SK-N-SH treated with all-trans-retinoic acid at 6 μM for 48 hours (cell line): ENCODE measurements around the gene ARHGAP28.

Experiments used
- ARNTL ChIP-seq: fragments of 450-650 bp; formaldehyde crosslinking; IDR thresholded peaks from 2 replicates; pipeline ENCODE4 v1.5.0; 2020; ENCODE audit warnings: low read depth, mild to moderate bottlenecking, moderate library complexity, borderline replicate concordance
- CREB5 ChIP-seq: fragments of 250-450 bp; sonication (Bioruptor Pico); IDR thresholded peaks from 2 replicates; pipeline ENCODE4 v1.5.1; 2020; ENCODE audit warnings: low read depth, mild to moderate bottlenecking, moderate library complexity
- ISL1 ChIP-seq: fragments of 250-450 bp; sonication (Bioruptor Pico); IDR thresholded peaks from 2 replicates; pipeline ENCODE4 v2.1.2; 2022; ENCODE audit warnings: mild to moderate bottlenecking, moderate library complexity
- PPARA ChIP-seq: fragments of 250-450 bp; sonication (Bioruptor Pico); IDR thresholded peaks from 2 replicates; pipeline ENCODE4 v1.5.0; 2020; ENCODE audit warnings: mild to moderate bottlenecking, borderline replicate concordance
- RARB ChIP-seq: fragments of 250-450 bp; sonication (Bioruptor Pico); IDR thresholded peaks from 2 replicates; pipeline ENCODE4 v1.8.0; 2021; ENCODE audit warnings: mild to moderate bottlenecking, moderate library complexity
- SNAI2 ChIP-seq: fragments of 250-450 bp; sonication (Bioruptor Pico); IDR thresholded peaks from 2 replicates; pipeline ENCODE4 v1.5.0; 2020; ENCODE audit warnings: mild to moderate bottlenecking, moderate library complexity
- TCF4 ChIP-seq: fragments of 250-450 bp; sonication (Bioruptor Pico); IDR thresholded peaks from 2 replicates; pipeline ENCODE4 v1.8.0; 2021; ENCODE audit warnings: mild to moderate bottlenecking, moderate library complexity, borderline replicate concordance
- ZC3H10 ChIP-seq: fragments of 250-450 bp; sonication (Bioruptor Pico); IDR thresholded peaks from 2 replicates; pipeline ENCODE4 v1.5.1; 2021; ENCODE audit warnings: mild to moderate bottlenecking, moderate library complexity
- ZFP3 ChIP-seq: fragments of 250-450 bp; sonication (Bioruptor Pico); IDR thresholded peaks from 2 replicates; pipeline ENCODE4 v1.5.0; 2020; ENCODE audit warnings: mild to moderate bottlenecking, moderate library complexity
- ZFP30 ChIP-seq: fragments of 450-650 bp; formaldehyde crosslinking; IDR thresholded peaks from 2 replicates; pipeline ENCODE4 v1.5.0; 2022; ENCODE audit warnings: mild to moderate bottlenecking, moderate library complexity
- ZNF565 ChIP-seq: fragments of 450-650 bp; formaldehyde crosslinking; conservative IDR thresholded peaks from 2 replicates; pipeline ENCODE4 v1.5.0; 2020; ENCODE audit warnings: low read depth, mild to moderate bottlenecking, moderate library complexity
- ZNF70 ChIP-seq: fragments of 450-650 bp; formaldehyde crosslinking; IDR thresholded peaks from 2 replicates; pipeline ENCODE4 v1.5.0; 2020; ENCODE audit warnings: mild to moderate bottlenecking, moderate library complexity
- TF ChIP-seq, protein P1 (sequence below): fragments of 250-450 bp; sonication (Bioruptor Pico); IDR thresholded peaks from 2 replicates; pipeline ENCODE4 v1.5.0; 2020; ENCODE audit warnings: mild to moderate bottlenecking, moderate library complexity

DNA sequence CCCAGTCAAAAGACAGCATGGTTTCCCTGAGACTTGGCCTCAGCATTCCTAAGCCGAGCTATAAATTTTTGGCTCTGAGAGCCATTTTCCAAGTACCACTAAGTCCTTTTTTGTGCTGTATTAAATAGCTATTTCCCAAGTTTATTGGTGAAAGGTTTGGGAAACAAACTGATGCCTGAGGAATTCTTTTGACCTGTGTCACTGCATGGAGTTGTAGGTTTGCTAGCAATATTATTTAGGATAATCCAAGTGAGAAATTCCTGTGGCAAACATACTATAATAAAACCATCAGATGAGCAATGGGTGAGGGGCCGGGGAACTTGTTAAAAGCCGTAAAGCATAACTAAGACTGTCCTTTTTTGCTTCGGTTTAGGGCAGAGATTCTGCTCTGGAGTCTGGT is 28.4 kb downstream of the ARHGAP28 start:
- TF ChIP-seq ZFP3 (CRISPR knock-in tag) = no peak
- TF ChIP-seq ZNF565 = no peak
- TF ChIP-seq ZNF70 = no peak
- no peak for TF ChIP-seq ISL1 (CRISPR knock-in tag)
- TF ChIP-seq ZFP30 (CRISPR knock-in tag) = no peak
- TF ChIP-seq ARNTL (CRISPR knock-in tag) = no peak
- TF ChIP-seq SNAI2 (CRISPR knock-in tag) = no peak
- no peak for TF ChIP-seq ZC3H10
- no peak for TF ChIP-seq RARB (CRISPR knock-in tag)
- TF ChIP-seq, protein P1, sequence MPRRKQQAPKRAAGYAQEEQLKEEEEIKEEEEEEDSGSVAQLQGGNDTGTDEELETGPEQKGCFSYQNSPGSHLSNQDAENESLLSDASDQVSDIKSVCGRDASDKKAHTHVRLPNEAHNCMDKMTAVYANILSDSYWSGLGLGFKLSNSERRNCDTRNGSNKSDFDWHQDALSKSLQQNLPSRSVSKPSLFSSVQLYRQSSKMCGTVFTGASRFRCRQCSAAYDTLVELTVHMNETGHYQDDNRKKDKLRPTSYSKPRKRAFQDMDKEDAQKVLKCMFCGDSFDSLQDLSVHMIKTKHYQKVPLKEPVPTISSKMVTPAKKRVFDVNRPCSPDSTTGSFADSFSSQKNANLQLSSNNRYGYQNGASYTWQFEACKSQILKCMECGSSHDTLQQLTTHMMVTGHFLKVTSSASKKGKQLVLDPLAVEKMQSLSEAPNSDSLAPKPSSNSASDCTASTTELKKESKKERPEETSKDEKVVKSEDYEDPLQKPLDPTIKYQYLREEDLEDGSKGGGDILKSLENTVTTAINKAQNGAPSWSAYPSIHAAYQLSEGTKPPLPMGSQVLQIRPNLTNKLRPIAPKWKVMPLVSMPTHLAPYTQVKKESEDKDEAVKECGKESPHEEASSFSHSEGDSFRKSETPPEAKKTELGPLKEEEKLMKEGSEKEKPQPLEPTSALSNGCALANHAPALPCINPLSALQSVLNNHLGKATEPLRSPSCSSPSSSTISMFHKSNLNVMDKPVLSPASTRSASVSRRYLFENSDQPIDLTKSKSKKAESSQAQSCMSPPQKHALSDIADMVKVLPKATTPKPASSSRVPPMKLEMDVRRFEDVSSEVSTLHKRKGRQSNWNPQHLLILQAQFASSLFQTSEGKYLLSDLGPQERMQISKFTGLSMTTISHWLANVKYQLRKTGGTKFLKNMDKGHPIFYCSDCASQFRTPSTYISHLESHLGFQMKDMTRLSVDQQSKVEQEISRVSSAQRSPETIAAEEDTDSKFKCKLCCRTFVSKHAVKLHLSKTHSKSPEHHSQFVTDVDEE = no peak
- TF ChIP-seq TCF4 = no peak
- TF ChIP-seq CREB5 (CRISPR knock-in tag) = no peak
- TF ChIP-seq PPARA (CRISPR knock-in tag) = no peak
